Measurements from ENCODE around the gene PHACTR2. TPM values are rescaled to one million over a fixed set of nuclear protein-coding genes. Genes with fewer than 3 reads are reported as not detected.

The PHACTR2 gene
- total and polyA plus RNA-seq, 2 of the 13 experiments (the other 11 are each of a cell fraction or from before 2014, with no cell fraction given): 11.3 to 28.2 TPM

GRCh38 chr6:143687591-143687990, 9.8 kb downstream of the PHACTR2 start:
- intact Hi-C loops (cut with micrococcal nuclease; ENCODE audit: unreplicated experiment): no loop called here
- TF ChIP-seq GTF3A (CRISPR knock-in tag; conservative IDR thresholded peaks at IDR 0.05) (no peak), MBD4 (IDR thresholded peaks at IDR 0.05; ENCODE audit: borderline replicate concordance, low read length) (no peak), ZBTB46 (CRISPR knock-in tag; IDR thresholded peaks at IDR 0.05; ENCODE audit: borderline replicate concordance) (no peak), SP5 (CRISPR knock-in tag; IDR thresholded peaks at IDR 0.05; ENCODE audit: borderline replicate concordance, low read depth) (no peak), KDM5A (IDR thresholded peaks at IDR 0.05; ENCODE audit: borderline replicate concordance, low read length) (no peak), ARNTL (CRISPR knock-in tag; IDR thresholded peaks at IDR 0.05) (no peak), GFI1 (CRISPR knock-in tag; IDR thresholded peaks at IDR 0.05; ENCODE audit: borderline replicate concordance) (no peak), ZC3H4 (CRISPR knock-in tag; IDR thresholded peaks at IDR 0.05; ENCODE audit: borderline replicate concordance) (no peak), HNF4A (CRISPR knock-in tag; IDR thresholded peaks at IDR 0.05) (no peak), LBX2 (CRISPR knock-in tag; IDR thresholded peaks at IDR 0.05; ENCODE audit: borderline replicate concordance) (no peak), KDM5B (CRISPR knock-in tag; IDR thresholded peaks at IDR 0.05; ENCODE audit: borderline replicate concordance) (no peak), NPAS2 (CRISPR knock-in tag; IDR thresholded peaks at IDR 0.05; ENCODE audit: borderline replicate concordance) (no peak), CHD2 (IDR thresholded peaks at IDR 0.05; ENCODE audit: low read depth, low read length) (no peak), KLF6 (CRISPR knock-in tag; IDR thresholded peaks at IDR 0.05) (no peak), ZFP41 (CRISPR knock-in tag; IDR thresholded peaks at IDR 0.05; ENCODE audit: borderline replicate concordance) (no peak), TBX2 (CRISPR knock-in tag; IDR thresholded peaks at IDR 0.05; ENCODE audit: borderline replicate concordance) (no peak), ZSCAN29 (CRISPR knock-in tag; conservative IDR thresholded peaks at IDR 0.05) (no peak)
- TF ChIP-seq, protein P1, sequence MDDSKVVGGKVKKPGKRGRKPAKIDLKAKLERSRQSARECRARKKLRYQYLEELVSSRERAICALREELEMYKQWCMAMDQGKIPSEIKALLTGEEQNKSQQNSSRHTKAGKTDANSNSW (CRISPR knock-in tag; IDR thresholded peaks at IDR 0.05; ENCODE audit: borderline replicate concordance): no peak
- H3K27ac ChIP-seq (ENCODE audit: extremely low read length, insufficient read depth, low read length): no peak overlapping the region
- ChIA-PET CTCF (ENCODE audit: low intra/inter-chr PET ratio, low total read pairs) (no interaction called here), POLR2A (no interaction called here)
- no peak overlapping the region for H3K4me3 ChIP-seq (replicated peaks in 1 of 3; ENCODE audit: insufficient read depth in 1 of 3, low read depth in 2 of 3, low read length in 3 of 3)
- FAIRE-seq: no peak
- no peak overlapping the region for H2AFZ ChIP-seq (ENCODE audit: low read length)
- no peaks in the 10 kb centered on the region for H3K27me3 ChIP-seq (ENCODE audit: control insufficient read depth in 1 of 2, insufficient read depth in 2 of 2, low read length in 2 of 2)
- DNase-seq (ENCODE audit: low spot score): no peak
- H3K79me2 ChIP-seq (ENCODE audit: insufficient read depth, low read length): peaks cover 67% of the 10 kb centered on the region
- 96% methylated on average over 1 of the region's 1 CpG for WGBS (ENCODE audit: low lambda C conversion rate)
- BruUV-seq (replicated peaks): no TSS peak
- H3K36me3 ChIP-seq (replicated peaks in 1 of 2; ENCODE audit: control insufficient read depth in 1 of 2, insufficient read depth in 2 of 2, low read length in 2 of 2): no peaks in the 10 kb centered on the region
- H3K9me3 ChIP-seq (ENCODE audit: low read length): peaks cover 4% of the 10 kb centered on the region; the same call in 1 of the 2 replicates
- in situ Hi-C loops (cut with HindIII; ENCODE audit: extremely low pct_ligation_motif_present, low pct_unique_long_range_greater_than_20kb): no loop called here
- no peaks in the 10 kb centered on the region for H4K20me1 ChIP-seq (ENCODE audit: insufficient read depth, low read length)
- peaks cover 60% of the 10 kb centered on the region for H3K4me1 ChIP-seq (ENCODE audit: insufficient read depth, low read length)
- no peak overlapping the region for H3K9ac ChIP-seq (ENCODE audit: insufficient read depth, low read depth, low read length)
- H3K4me2 ChIP-seq (ENCODE audit: low read depth, low read length): no peak overlapping the region
- ATAC-seq: no peak

All from HepG2 (cell line).